ENCODE results near the gene SMYD5.

DNA sequence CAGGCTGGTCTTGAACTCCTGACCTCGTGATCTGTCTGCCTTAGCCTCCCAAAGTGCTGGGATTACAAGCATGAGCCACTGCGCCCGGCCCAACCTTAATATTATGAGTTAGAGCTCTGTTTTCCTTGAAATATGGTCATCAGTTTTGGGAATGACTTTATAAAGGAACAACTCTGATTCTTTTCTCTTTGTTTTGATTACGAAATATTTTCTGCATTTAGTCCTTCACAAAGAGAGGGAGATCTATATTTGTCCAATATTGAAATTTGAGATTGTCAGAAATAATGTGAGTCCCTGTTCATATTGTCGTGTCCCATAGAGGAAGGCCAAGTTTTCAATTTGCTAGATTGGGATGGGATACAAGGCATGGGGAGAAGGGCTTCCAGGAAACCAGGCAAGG is 3.1 kb downstream of the SMYD5 start:
- TF ChIP-seq CTCF (IDR thresholded peaks at IDR 0.05) (no peak), POLR2A (IDR thresholded peaks at IDR 0.05) (no peak)

Data from Peyer's patch (tissue), 4 donors.